RWPE2 (cell line): ENCODE data around the gene HASPIN.

Experiments
- ATAC-seq: fragments of 200-7000 bp; cut with Tn5 transposase; 3 replicates; pipeline ENCODE4 v1.9.1; 2021; ENCODE audit warnings: low read depth
- DNase-seq: peaks from one replicate; pipeline ENCODE4 v3.0.0-alpha.2; 2020; ENCODE audit warnings: low spot score
- H3K27ac ChIP-seq: fragments of 450-650 bp; 2 replicates; pipeline ENCODE4 v1.5.1; 2017; ENCODE audit warnings: mild to moderate bottlenecking; ENCODE audit not compliant: poor library complexity, severe bottlenecking
- H3K27me3 ChIP-seq: fragments of 250-450 bp; sonication (Bioruptor Pico); 2 replicates; pipeline ENCODE4 v1.5.1; 2021; ENCODE audit warnings: mild to moderate bottlenecking, moderate library complexity; ENCODE audit not compliant: insufficient read depth, poor library complexity, severe bottlenecking
- H3K36me3 ChIP-seq: fragments of 250-450 bp; sonication (Bioruptor Pico); 2 replicates; pipeline ENCODE4 v1.5.1; 2020; ENCODE audit warnings: low read depth, mild to moderate bottlenecking, moderate library complexity
- H3K4me1 ChIP-seq: fragments of 250-450 bp; sonication (Bioruptor Pico); 2 replicates; pipeline ENCODE4 v1.5.1; 2021; ENCODE audit warnings: mild to moderate bottlenecking, moderate library complexity; ENCODE audit not compliant: insufficient read depth, poor library complexity, severe bottlenecking
- H3K4me3 ChIP-seq: fragments of 250-450 bp; sonication (Bioruptor Pico); 2 replicates; pipeline ENCODE4 v1.5.1; 2021; ENCODE audit warnings: mild to moderate bottlenecking, moderate library complexity; ENCODE audit not compliant: severe bottlenecking
- H3K9me3 ChIP-seq: fragments of 250-450 bp; sonication (Bioruptor Pico); 2 replicates; pipeline ENCODE4 v1.5.1; 2021; ENCODE audit warnings: mild to moderate bottlenecking, moderate library complexity; ENCODE audit not compliant: severe bottlenecking
- CTCF ChIP-seq: fragments of 450-650 bp; IDR thresholded peaks from one replicate; pipeline ENCODE4 v1.5.1; 2017; ENCODE audit warnings: mild to moderate bottlenecking, moderate library complexity; ENCODE audit not compliant: poor library complexity, severe bottlenecking

Gene HASPIN

GRCh38 chr17:3715296-3715695, 8.4 kb upstream of the HASPIN start:
- TF ChIP-seq CTCF = no peak
- ATAC-seq = no peak
- H3K36me3 ChIP-seq = peaks cover 71% of the 10 kb centered on the region

GRCh38 chr17:3718201-3718600, 5.5 kb upstream of the HASPIN start:
- Histone ChIP-seq H3K36me3 (peaks cover 78% of the 10 kb centered on the region), H3K9me3 (no peaks in the 10 kb centered on the region), H3K4me3 (no peak overlapping the region), H3K27ac (no peak overlapping the region), H3K4me1 (peaks cover 22% of the 10 kb centered on the region), H3K27me3 (no peaks in the 10 kb centered on the region)
- no peak for DNase-seq
- TF ChIP-seq CTCF = no peak
- ATAC-seq = no peak

More at GRCh38 chr17:3715296-3715695, 8.4 kb upstream of the HASPIN start:
- no peak for DNase-seq
- H3K27ac ChIP-seq = no peak overlapping the region
- no peaks in the 10 kb centered on the region for H3K27me3 ChIP-seq
- no peaks in the 10 kb centered on the region for H3K9me3 ChIP-seq
- H3K4me3 ChIP-seq = no peak overlapping the region
- H3K4me1 ChIP-seq = peaks cover 15% of the 10 kb centered on the region

GRCh38 chr17:3719265-3719664, 4.4 kb upstream of the HASPIN start:
- ATAC-seq (no peak), DNase-seq (no peak)
- no peak for TF ChIP-seq CTCF
- Histone ChIP-seq H3K4me1 (peaks cover 22% of the 10 kb centered on the region), H3K4me3 (no peak overlapping the region), H3K9me3 (no peaks in the 10 kb centered on the region), H3K27me3 (no peaks in the 10 kb centered on the region), H3K27ac (peak overlapping the region; percentile 74), H3K36me3 (peaks cover 72% of the 10 kb centered on the region)

GRCh38 chr17:3722716-3723115, 987 bp upstream of the HASPIN start:
- DNase-seq (no peak), ATAC-seq (no peak)
- H3K4me3 ChIP-seq = peak overlapping the region; percentile 95
- peak overlapping the region; percentile 45 for H3K27ac ChIP-seq
- peaks cover 22% of the 10 kb centered on the region for H3K4me1 ChIP-seq
- H3K36me3 ChIP-seq = peaks cover 54% of the 10 kb centered on the region
- no peak for TF ChIP-seq CTCF
- H3K27me3 ChIP-seq = no peaks in the 10 kb centered on the region
- no peaks in the 10 kb centered on the region for H3K9me3 ChIP-seq

- Histone ChIP-seq H3K27me3 (no peaks in the 10 kb centered on the region), H3K9me3 (no peaks in the 10 kb centered on the region), H3K4me1 (peaks cover 22% of the 10 kb centered on the region), H3K36me3 (peaks cover 53% of the 10 kb centered on the region), H3K27ac (peak overlapping the region; percentile 45), H3K4me3 (peak overlapping the region; percentile 95)
- ATAC-seq = no peak
- no peak for TF ChIP-seq CTCF
- DNase-seq = no peak
Measured at GRCh38 chr17:3723188-3723555, 531 bp upstream of the HASPIN start.
